HepG2 (cell line): ENCODE measurements around the gene CNNM4. TPM values are rescaled to one million over a fixed set of nuclear protein-coding genes. Genes with fewer than 3 reads are reported as not detected.
A peak's percentile ranks its signal among the peaks of the same experiment; 100 is the strongest.

Source experiments
- ATAC-seq: fragments of 200-7000 bp; cut with Tn5 transposase; 3 replicates; pipeline ENCODE4 v1.9.1; 2020; ENCODE audit warnings: mild to moderate bottlenecking, moderate library complexity
- BruUV-seq: library from RNA; stranded (reverse); fragments of 400-500 nt; replicated peaks from 2 replicates; lab custom pipeline; 2021; lab: Mats Ljungman, UMichigan
- CTCF ChIA-PET: fragments of 300-600 bp; formaldehyde crosslinking; extraction: SDS; loops from one replicate; lab custom pipeline; 2021; ENCODE audit warnings: low total read pairs, inconsistent platforms, low intra/inter-chr PET ratio; lab: Yijun Ruan, JAX
- POLR2A ChIA-PET: fragments of 350-600 bp; sonication (Branson Sonifier 250); formaldehyde crosslinking; loops from one replicate; lab custom pipeline; 2020; ENCODE audit warnings: antibody characterized with exemption, inconsistent platforms; lab: Yijun Ruan, JAX
- DNase-seq: peaks from one replicate; pipeline ENCODE4 v3.0.0-alpha.2; 2015; ENCODE audit warnings: low spot score
- FAIRE-seq: peaks from 3 replicates; lab custom pipeline; 2011; peaks lifted over from hg19 to GRCh38; lab: Jason Lieb, UNC
- H2AFZ ChIP-seq: one replicate; pipeline ENCODE4 v1.6.1; 2011; ENCODE audit warnings: low read length, inconsistent platforms
- H3K27ac ChIP-seq: fragments of 300-600 bp; 3 replicates; pipeline ENCODE4 v1.8.0; 2011; ENCODE audit warnings: mixed run types, mild to moderate bottlenecking, mixed read lengths, low read length, inconsistent platforms; ENCODE audit not compliant: insufficient read depth; ENCODE audit errors: extremely low read length
- H3K27me3 ChIP-seq, 2 experiments: fragments of 200-600 bp in 1 of 2; 2 replicates in 1 of 2; 3 replicates in 1 of 2; pipeline versions ENCODE4 v1.6.0 to v1.8.0; 2011; ENCODE audit warnings: low read length in 2 of 2, mild to moderate bottlenecking in 2 of 2, moderate library complexity in 2 of 2, inconsistent platforms in 1 of 2; ENCODE audit not compliant: insufficient read depth in 2 of 2, control insufficient read depth in 1 of 2
- H3K36me3 ChIP-seq, 2 experiments: fragments of 200-600 bp in 1 of 2; replicated peaks in 1 of 2; 2 replicates in 1 of 2; 3 replicates in 1 of 2; pipeline versions ENCODE4 v1.5.1 to v1.8.0; 2011; ENCODE audit warnings: low read length in 2 of 2, inconsistent platforms in 1 of 2; ENCODE audit not compliant: insufficient read depth in 2 of 2, control insufficient read depth in 1 of 2
- H3K4me1 ChIP-seq: 2 replicates; pipeline ENCODE4 v1.5.1; 2012; ENCODE audit warnings: low read length, inconsistent platforms; ENCODE audit not compliant: insufficient read depth
- H3K4me2 ChIP-seq: 2 replicates; pipeline ENCODE4 v1.6.0; 2011; ENCODE audit warnings: low read depth, low read length, inconsistent platforms
- H3K4me3 ChIP-seq, 3 experiments: fragments of 200-600 bp in 1 of 3; sonication (generic), shearing (Covaris generic) in 1 of 3; replicated peaks in 1 of 3; 2 replicates each; pipeline ENCODE4 v1.5.1; 2011 to 2016; ENCODE audit warnings: low read length in 3 of 3, inconsistent platforms in 2 of 3, low read depth in 2 of 3, mild to moderate bottlenecking in 2 of 3, control low read depth in 1 of 3, mixed read lengths in 1 of 3; ENCODE audit not compliant: insufficient read depth in 1 of 3
- H3K79me2 ChIP-seq: one replicate; pipeline ENCODE4 v1.6.1; 2011; ENCODE audit warnings: low read length, inconsistent platforms; ENCODE audit not compliant: insufficient read depth
- H3K9ac ChIP-seq: 2 replicates; pipeline ENCODE4 v1.6.0; 2011; ENCODE audit warnings: mild to moderate bottlenecking, low read depth, low read length, inconsistent platforms; ENCODE audit not compliant: insufficient read depth
- H3K9me3 ChIP-seq: 2 replicates; pipeline ENCODE4 v1.5.1; 2012; ENCODE audit warnings: mild to moderate bottlenecking, low read length
- H4K20me1 ChIP-seq: 2 replicates; pipeline ENCODE4 v1.6.0; 2011; ENCODE audit warnings: inconsistent platforms, mild to moderate bottlenecking, low read length, moderate library complexity; ENCODE audit not compliant: insufficient read depth
- CAMTA2 ChIP-seq: sonication (generic); formaldehyde crosslinking; IDR thresholded peaks from 2 replicates; pipeline ENCODE4 v1.4.0; 2020; ENCODE audit warnings: mild to moderate bottlenecking, missing genetic modification reagents, borderline replicate concordance
- FOSL2 ChIP-seq: sonication (generic); formaldehyde crosslinking; IDR thresholded peaks from 2 replicates; pipeline ENCODE4 v1.4.0; 2020; ENCODE audit warnings: missing genetic modification reagents
- GATAD1 ChIP-seq: IDR thresholded peaks from 2 replicates; pipeline ENCODE4 v1.6.1; 2016; ENCODE audit warnings: missing genetic modification reagents, missing compliant biosample characterization
- GMEB2 ChIP-seq: IDR thresholded peaks from 2 replicates; pipeline ENCODE4 v1.6.1; 2016; ENCODE audit warnings: missing biosample characterization, missing genetic modification reagents, low read depth
- KLF11 ChIP-seq: IDR thresholded peaks from 2 replicates; pipeline ENCODE4 v1.6.1; 2016; ENCODE audit warnings: missing compliant biosample characterization
- MAFF ChIP-seq: IDR thresholded peaks from 2 replicates; pipeline ENCODE4 v1.6.1; 2011; ENCODE audit warnings: low read depth, low read length, improper control_type of control experiment
- MAFK ChIP-seq, 2 experiments: IDR thresholded peaks in 1 of 2; conservative IDR thresholded peaks in 1 of 2; 2 replicates each; pipeline ENCODE4 v1.6.1; 2011; ENCODE audit warnings: improper control_type of control experiment in 2 of 2, low read length in 2 of 2
- NCOR1 ChIP-seq: fragments of 200-600 bp; sonication (generic); IDR thresholded peaks from 2 replicates; pipeline ENCODE4 v1.7.0; 2017; ENCODE audit warnings: antibody characterized with exemption, low read length, borderline replicate concordance
- NRL ChIP-seq: sonication (generic); formaldehyde crosslinking; IDR thresholded peaks from 2 replicates; pipeline ENCODE4 v1.5.0; 2020; ENCODE audit warnings: missing genetic modification reagents, mild to moderate bottlenecking, moderate library complexity, borderline replicate concordance
- ZMYM3 ChIP-seq: sonication (generic); formaldehyde crosslinking; IDR thresholded peaks from 2 replicates; pipeline ENCODE4 v1.5.1; 2020; ENCODE audit warnings: mild to moderate bottlenecking, missing genetic modification reagents
- ZNF607 ChIP-seq: sonication (generic); formaldehyde crosslinking; IDR thresholded peaks from 2 replicates; pipeline ENCODE4 v1.5.1; 2020; ENCODE audit warnings: missing genetic modification reagents, mild to moderate bottlenecking, borderline replicate concordance
- ZNF724P ChIP-seq: sonication (generic); formaldehyde crosslinking; IDR thresholded peaks from 2 replicates; pipeline ENCODE4 v1.8.0; 2022; ENCODE audit warnings: missing genetic modification reagents, borderline replicate concordance
- ZNF780A ChIP-seq: sonication (generic); formaldehyde crosslinking; IDR thresholded peaks from 2 replicates; pipeline ENCODE4 v1.8.0; 2022; ENCODE audit warnings: mild to moderate bottlenecking, missing genetic modification reagents, moderate library complexity
- ZNF781 ChIP-seq: sonication (generic); formaldehyde crosslinking; IDR thresholded peaks from 2 replicates; pipeline ENCODE4 v1.5.1; 2020; ENCODE audit warnings: borderline replicate concordance, mild to moderate bottlenecking, missing genetic modification reagents; ENCODE audit errors: not compliant biosample characterization
- WGBS: methylation state at CpG from one replicate; pipeline ENCODE4 v1.1.6; 2017; ENCODE audit warnings: low lambda C conversion rate; 5-methylcytosine and 5-hydroxymethylcytosine counted together
- in situ Hi-C: cut with HindIII; loops from 2 replicates; pipeline ENCODE4 v1.10.0; 2017; ENCODE audit warnings: low pct_unique_long_range_greater_than_20kb; ENCODE audit not compliant: extremely low pct_ligation_motif_present
- intact Hi-C: fragments of 100-400 bp; cut with micrococcal nuclease; formaldehyde crosslinking; loops from one replicate; pipeline ENCODE4 v1.10.0; 2022; ENCODE audit not compliant: unreplicated experiment
- polyA plus RNA-seq, 8 experiments: library from polyadenylated mRNA; depleted of rRNA in 3 of 8; stranded (reverse) in 7 of 8; unstranded in 1 of 8; fragments of >200 nt; fragmentation: Illumina TruSeq in 4 of 8; extraction: Trizol in 4 of 8; gene quantifications; 2 replicates each; pipeline versions ENCODE4 v1.2.1 to v1.2.3, GENCODE V29; 2011 to 2016; ENCODE audit warnings: low read depth in 4 of 8, missing spikeins in 1 of 8, mixed read lengths in 1 of 8; ENCODE audit not compliant: insufficient read depth in 1 of 8
- total RNA-seq, 5 experiments: library from RNA; depleted of rRNA; stranded (reverse); fragments of >200 nt; fragmentation: Illumina TruSeq; extraction: Trizol; gene quantifications; 2 replicates each; pipeline ENCODE4 v1.2.3, GENCODE V29; 2016; ENCODE audit warnings: low read depth in 1 of 5
- TF ChIP-seq, protein P1 (sequence below): sonication (generic); formaldehyde crosslinking; IDR thresholded peaks from 2 replicates; pipeline ENCODE4 v1.5.0; 2020; ENCODE audit warnings: mild to moderate bottlenecking, missing genetic modification reagents

CNNM4 gene
- total and polyA plus RNA-seq, 2 of the 13 experiments (the other 11 are each of a cell fraction or from before 2014, with no cell fraction given), result 5.9 to 8.4 TPM

- DNase-seq, result no peak
- ATAC-seq, result no peak
- no peaks in the 10 kb centered on the region for H3K36me3 ChIP-seq
- no peak overlapping the region for H3K4me2 ChIP-seq
- H3K27ac ChIP-seq, result no peak overlapping the region
- TF ChIP-seq CAMTA2 (no peak), MAFK (conservative IDR thresholded peaks at IDR 0.05 in 1 of 2, IDR thresholded peaks at IDR 0.05 in 1 of 2; ENCODE audit: low read length in 2 of 2) (peak; percentile 30 to 37; a peak in 3 of 4 replicates), MAFF (peak; percentile 26; the same call in 1 of the 2 replicates)
- H3K79me2 ChIP-seq, result no peaks in the 10 kb centered on the region
- no peaks in the 10 kb centered on the region for H4K20me1 ChIP-seq
- intact Hi-C loops, result no loop called here
- FAIRE-seq, result no peak
- H3K9me3 ChIP-seq, result no peaks in the 10 kb centered on the region
- CTCF ChIA-PET, result no interaction called here
- H3K4me3 ChIP-seq, result no peak overlapping the region
- H3K4me1 ChIP-seq, result peaks cover 16% of the 10 kb centered on the region
- no peak overlapping the region for H3K9ac ChIP-seq
- no peak overlapping the region for H2AFZ ChIP-seq
- POLR2A ChIA-PET, result no interaction called here
- in situ Hi-C loops, result no loop called here
- BruUV-seq, result no TSS peak
- peaks cover 0 to 3% of the 10 kb centered on the region in 2 experiments; a peak in 1 of 5 replicates for H3K27me3 ChIP-seq
- 22% methylated on average over 6 of the region's 6 CpGs for WGBS
Measured at GRCh38 chr2:96747061-96747617, 13.6 kb upstream of the CNNM4 start.

DNA sequence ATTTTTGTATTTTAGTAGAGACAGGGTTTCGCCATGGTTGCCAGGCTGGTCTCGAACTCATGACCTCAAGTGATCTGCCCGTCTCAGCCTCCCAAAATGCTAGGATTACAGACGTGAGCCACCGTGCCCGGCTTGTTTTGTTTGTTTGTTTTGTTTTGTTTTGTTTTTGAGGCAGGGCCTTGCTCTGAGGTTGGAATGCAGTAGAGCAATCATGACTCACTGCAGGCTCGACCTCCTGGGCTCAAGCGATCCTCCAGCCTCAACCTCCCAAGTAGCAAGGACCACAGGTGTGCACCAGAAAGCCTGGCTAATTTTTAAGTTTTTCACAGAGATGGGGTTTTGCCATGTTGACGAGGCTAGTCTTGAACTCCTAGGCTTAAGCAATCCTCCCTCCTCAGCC is 8.9 kb upstream of the CNNM4 start:
- Histone ChIP-seq H2AFZ (no peak overlapping the region), H4K20me1 (no peaks in the 10 kb centered on the region), H3K36me3 (no peaks in the 10 kb centered on the region), H3K9ac (no peak overlapping the region), H3K27ac (no peak overlapping the region), H3K4me1 (peaks cover 16% of the 10 kb centered on the region), H3K4me3 (no peak overlapping the region), H3K9me3 (no peaks in the 10 kb centered on the region), H3K27me3 (peaks cover 3 to 9% of the 10 kb centered on the region in 2 experiments; a peak in 2 of 5 replicates), H3K4me2 (no peak overlapping the region), H3K79me2 (no peaks in the 10 kb centered on the region)
- no TSS peak for BruUV-seq
- FAIRE-seq, result no peak
- POLR2A ChIA-PET, result no interaction called here
- in situ Hi-C loops, result no loop called here
- CTCF ChIA-PET, result no interaction called here
- no peak for DNase-seq
- intact Hi-C loops, result no loop called here
- 28% methylated on average over 9 of the region's 9 CpGs for WGBS
- no peak for TF ChIP-seq ZNF780A (CRISPR knock-in tag)
- TF ChIP-seq GMEB2 (CRISPR knock-in tag), result no peak
- TF ChIP-seq ZMYM3, result peak; percentile 18; the same call in 1 of the 2 replicates
- peak; percentile 33; the same call in 1 of the 2 replicates for TF ChIP-seq FOSL2 (CRISPR knock-in tag)
- no peak for TF ChIP-seq NCOR1
- no peak for TF ChIP-seq KLF11 (CRISPR knock-in tag)
- TF ChIP-seq ZNF781 (CRISPR knock-in tag), result no peak
- no peak for TF ChIP-seq GATAD1
- TF ChIP-seq, protein P1, sequence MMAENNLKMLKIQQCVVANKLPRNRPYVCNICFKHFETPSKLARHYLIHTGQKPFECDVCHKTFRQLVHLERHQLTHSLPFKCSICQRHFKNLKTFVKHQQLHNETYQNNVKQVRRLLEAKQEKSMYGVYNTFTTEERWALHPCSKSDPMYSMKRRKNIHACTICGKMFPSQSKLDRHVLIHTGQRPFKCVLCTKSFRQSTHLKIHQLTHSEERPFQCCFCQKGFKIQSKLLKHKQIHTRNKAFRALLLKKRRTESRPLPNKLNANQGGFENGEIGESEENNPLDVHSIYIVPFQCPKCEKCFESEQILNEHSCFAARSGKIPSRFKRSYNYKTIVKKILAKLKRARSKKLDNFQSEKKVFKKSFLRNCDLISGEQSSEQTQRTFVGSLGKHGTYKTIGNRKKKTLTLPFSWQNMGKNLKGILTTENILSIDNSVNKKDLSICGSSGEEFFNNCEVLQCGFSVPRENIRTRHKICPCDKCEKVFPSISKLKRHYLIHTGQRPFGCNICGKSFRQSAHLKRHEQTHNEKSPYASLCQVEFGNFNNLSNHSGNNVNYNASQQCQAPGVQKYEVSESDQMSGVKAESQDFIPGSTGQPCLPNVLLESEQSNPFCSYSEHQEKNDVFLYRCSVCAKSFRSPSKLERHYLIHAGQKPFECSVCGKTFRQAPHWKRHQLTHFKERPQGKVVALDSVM (CRISPR knock-in tag), result 0 out of 2 replicates have a peak, but pooled peaks have one; percentile 14
- TF ChIP-seq NRL (CRISPR knock-in tag), result no peak
- TF ChIP-seq ZNF724P (CRISPR knock-in tag), result no peak
- TF ChIP-seq ZNF607 (CRISPR knock-in tag), result no peak
- ATAC-seq, result no peak
